ENCODE measurements around the gene SPTBN4.
"Not testable (repeated sequence)": the region's sequence is repeated elsewhere in the genome, so short reads cannot be mapped to it uniquely, and the experiment has no call there.

Gene SPTBN4

DNA sequence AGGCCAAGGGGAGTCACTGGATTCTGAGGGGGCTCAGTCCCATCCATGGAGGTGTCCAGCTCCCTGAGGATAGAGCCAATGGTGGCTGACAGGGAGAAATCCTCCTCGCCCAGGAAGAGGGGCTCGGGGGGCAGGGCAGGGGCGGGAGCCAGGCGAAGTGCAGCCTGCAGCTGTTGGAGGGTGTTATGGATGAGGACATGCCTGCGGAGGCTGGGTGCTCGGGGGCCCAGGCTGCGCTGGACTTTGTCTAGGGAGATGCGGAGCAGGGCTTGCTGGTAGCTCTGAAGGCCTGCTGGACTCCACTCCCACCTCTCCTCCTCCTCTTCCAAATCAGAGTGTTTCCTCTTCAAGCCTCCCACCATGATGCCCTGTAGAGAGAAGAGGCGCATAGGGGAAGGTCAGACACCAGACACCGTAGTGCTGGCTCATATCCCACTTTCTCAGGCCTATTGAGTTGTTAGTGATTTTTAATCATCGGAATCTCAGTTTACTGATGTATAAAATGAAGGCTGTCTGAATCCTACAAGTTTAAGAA, 25.0 kb upstream of the SPTBN4 start:
- DNase-seq (ENCODE audit: low read depth in 2 of 3, low spot score in 2 of 3) = no peak

GRCh38 chr19:40442328-40443130, 24.3 kb upstream of the SPTBN4 start:
- DNase-seq (ENCODE audit: low read depth in 2 of 3, low spot score in 2 of 3) = no peak

GRCh38 chr19:40443131-40443999, 23.4 kb upstream of the SPTBN4 start:
- DNase-seq (ENCODE audit: low read depth in 2 of 3, low spot score in 2 of 3) = peak; percentile 79 to 98 (median 94)

- DNase-seq (ENCODE audit: low read depth in 2 of 3, low spot score in 2 of 3) = peak; percentile 82 to 95 (median 88)
Measured at GRCh38 chr19:40444000-40444824, 22.6 kb upstream of the SPTBN4 start, which contains the start of gene SERTAD3. Gene SERTAD3 (minus strand): TSS chr19:40444335. CDS start chr19:40442080, 2,255 bp downstream.

GRCh38 chr19:40444825-40445312, 21.9 kb upstream of the SPTBN4 start:
- no peak for DNase-seq (ENCODE audit: low read depth in 2 of 3, low spot score in 2 of 3)

GRCh38 chr19:40445780-40446262, 21.0 kb upstream of the SPTBN4 start:
- DNase-seq (ENCODE audit: low read depth in 2 of 3, low spot score in 2 of 3) = no peak

GRCh38 chr19:40446263-40446784, 20.5 kb upstream of the SPTBN4 start:
- DNase-seq (ENCODE audit: low read depth in 2 of 3, low spot score in 2 of 3) = no peak

- no peak for DNase-seq (ENCODE audit: low read depth in 2 of 3, low spot score in 2 of 3)
Measured at GRCh38 chr19:40449506-40449905, 17.3 kb upstream of the SPTBN4 start.

- no peak for DNase-seq (ENCODE audit: low read depth in 2 of 3, low spot score in 2 of 3)
Measured at GRCh38 chr19:40450664-40451063, 16.1 kb upstream of the SPTBN4 start.

DNA sequence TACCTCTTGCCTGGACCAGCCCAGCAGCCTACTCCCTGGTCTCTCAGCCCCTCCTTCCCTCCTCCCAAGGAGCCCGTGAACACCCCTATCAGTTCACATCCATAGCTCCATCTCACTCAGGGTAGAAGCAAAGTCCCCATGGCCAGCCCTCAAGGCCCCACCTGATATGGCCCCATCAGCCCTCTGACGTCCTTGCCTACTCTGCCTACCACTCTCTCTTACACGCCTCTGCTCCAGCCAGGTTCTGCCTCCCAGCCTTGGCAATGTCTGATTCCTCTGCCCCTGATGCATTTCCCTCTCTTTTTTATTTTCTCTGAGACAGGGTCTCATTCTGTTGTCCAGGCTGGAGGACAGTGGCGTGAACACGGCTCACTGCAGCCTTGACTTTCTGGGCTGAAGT, 14.8 kb upstream of the SPTBN4 start:
- DNase-seq (ENCODE audit: low read depth in 2 of 3, low spot score in 2 of 3) = no peak

GRCh38 chr19:40453151-40453735, 13.6 kb upstream of the SPTBN4 start:
- DNase-seq (ENCODE audit: low read depth in 2 of 3, low spot score in 2 of 3) = no peak

DNA sequence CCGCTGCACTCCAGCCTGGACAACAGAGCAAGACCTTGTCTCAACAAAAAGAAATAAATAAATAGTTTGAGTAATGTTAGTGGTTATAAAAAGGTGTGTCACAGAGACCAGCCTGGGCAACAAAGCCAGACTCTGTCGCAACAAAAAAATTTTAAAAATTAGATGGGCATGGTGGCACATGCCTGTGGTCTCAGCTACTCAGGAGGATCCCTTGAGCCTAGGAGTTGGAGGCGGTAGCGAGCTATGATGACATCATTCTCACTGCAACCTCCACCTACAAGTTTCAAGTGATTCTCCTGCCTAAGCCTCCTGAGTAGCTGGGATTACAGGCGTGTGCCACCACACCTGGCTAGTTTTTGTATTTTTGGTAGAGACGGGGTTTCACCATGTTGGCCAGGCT, 12.9 kb upstream of the SPTBN4 start:
- not testable (repeated sequence) for DNase-seq (ENCODE audit: low read depth in 2 of 3, low spot score in 2 of 3)

DNA sequence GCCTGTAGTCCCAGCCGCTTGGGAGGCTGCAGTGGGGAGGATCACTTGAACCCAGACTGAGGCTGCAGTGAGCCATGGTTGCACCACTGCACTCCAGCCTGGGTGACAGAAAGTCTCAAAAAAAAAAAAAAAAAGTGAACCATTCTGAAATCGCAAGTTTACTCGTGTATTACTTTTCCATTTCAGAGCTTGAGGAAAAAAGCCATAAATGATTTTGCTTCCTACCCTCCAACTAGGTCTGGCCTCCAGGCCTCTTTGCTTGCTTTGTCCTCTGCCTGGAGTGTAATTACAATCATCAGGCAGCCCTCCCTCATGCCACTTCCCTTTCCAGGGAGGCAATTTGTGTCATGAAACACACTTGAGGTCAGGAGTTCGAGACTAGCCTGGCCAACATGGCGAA, 9.8 kb upstream of the SPTBN4 start:
- no peak for DNase-seq (ENCODE audit: low read depth in 2 of 3, low spot score in 2 of 3)

GRCh38 chr19:40457953-40458596, 8.7 kb upstream of the SPTBN4 start:
- DNase-seq (ENCODE audit: low read depth in 2 of 3, low spot score in 2 of 3) = no peak

DNA sequence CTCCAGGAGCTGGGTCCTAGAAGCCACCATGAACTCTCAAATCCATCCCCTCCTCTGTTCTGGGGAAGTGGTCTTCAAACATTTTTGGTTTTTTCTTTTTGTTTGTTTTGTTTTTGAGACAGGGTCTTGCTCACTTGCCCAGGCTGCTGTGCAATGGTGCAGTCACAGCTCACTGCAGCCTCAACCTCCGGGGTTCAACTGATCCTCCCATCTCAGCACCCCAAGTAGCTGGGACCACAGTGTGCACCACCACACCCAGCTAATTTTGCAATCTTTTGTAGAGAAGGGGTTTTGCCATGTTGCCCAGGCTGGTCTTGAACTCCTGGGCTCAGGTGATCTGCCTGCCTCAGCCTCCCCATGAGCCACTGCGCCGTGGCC, 8.2 kb upstream of the SPTBN4 start:
- DNase-seq (ENCODE audit: low read depth in 2 of 3, low spot score in 2 of 3) = no peak

GRCh38 chr19:40460185-40460584, 6.6 kb upstream of the SPTBN4 start:
- DNase-seq (ENCODE audit: low read depth in 2 of 3, low spot score in 2 of 3) = no peak

DNA sequence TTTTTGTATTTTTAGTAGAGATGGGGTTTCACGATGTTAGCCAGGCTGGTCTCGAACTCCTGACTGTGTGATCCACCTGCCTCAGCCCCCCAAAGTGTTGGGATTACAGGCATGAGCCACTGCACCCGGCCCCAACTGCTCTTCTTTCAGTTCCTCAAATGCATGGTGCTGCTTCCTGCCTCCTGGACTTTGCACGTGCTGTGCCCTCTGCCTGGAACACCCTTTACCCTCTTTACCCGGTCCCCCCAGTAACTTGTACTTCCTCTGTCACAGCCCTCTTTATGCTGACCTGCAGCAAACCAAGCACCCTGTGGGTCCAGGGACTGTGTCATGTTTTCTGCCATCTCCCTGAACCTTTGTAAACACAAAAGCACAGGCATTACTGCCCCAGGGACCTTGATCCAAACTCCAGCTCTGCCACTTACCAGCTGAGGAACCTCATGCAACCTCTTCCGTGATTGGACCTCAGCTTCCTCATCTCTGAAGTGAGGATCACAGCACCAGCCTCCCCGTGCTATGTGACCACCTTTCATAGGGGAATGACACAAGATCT, 5.1 kb upstream of the SPTBN4 start:
- DNase-seq (ENCODE audit: low read depth in 2 of 3, low spot score in 2 of 3) = no peak

- DNase-seq (ENCODE audit: low read depth in 2 of 3, low spot score in 2 of 3) = not testable (repeated sequence)
Measured at GRCh38 chr19:40463587-40464037, 3.2 kb upstream of the SPTBN4 start.

All from activated CD8-positive, alpha-beta memory T cell treated with anti-CD3 and anti-CD28 coated beads for 48 hours (primary cell).